NCI-H510A treated with DMSO at 0.1 percent for 48 hours (cell line): Measurements from ENCODE around the gene WFDC12.

ENCODE experiments used
- DNase-seq: peaks from one replicate; lab custom pipeline; 2025; lab: John Stamatoyannopoulos, UW

WFDC12 gene

GRCh38 chr20:45090481-45090880 is 33.8 kb downstream of the WFDC12 start:
- DNase-seq, result no peak

- DNase-seq, result no peak
Observed at GRCh38 chr20:45088247-45088646, 36.0 kb downstream of the WFDC12 start.

GRCh38 chr20:45087814-45088213 is 36.5 kb downstream of the WFDC12 start:
- DNase-seq, result no peak

GRCh38 chr20:45087097-45087790 is 37.0 kb downstream of the WFDC12 start:
- no peak for DNase-seq

- DNase-seq, result no peak
Observed at GRCh38 chr20:45085867-45086266, 38.4 kb downstream of the WFDC12 start.

GRCh38 chr20:45085289-45085688 is 39.0 kb downstream of the WFDC12 start:
- no peak for DNase-seq

GRCh38 chr20:45083127-45083526 is 41.1 kb downstream of the WFDC12 start:
- DNase-seq, result no peak

GRCh38 chr20:45082468-45082867 is 41.8 kb downstream of the WFDC12 start:
- no peak for DNase-seq

- no peak for DNase-seq
Observed at GRCh38 chr20:45080867-45081624, 43.2 kb downstream of the WFDC12 start.

GRCh38 chr20:45077559-45077958 is 46.7 kb downstream of the WFDC12 start:
- DNase-seq, result no peak
